Raji (cell line): ENCODE results near the gene ANKDD1B.

Experiments used
- POLR2A ChIP-seq: IDR thresholded peaks from 2 replicates; pipeline ENCODE4 v1.6.1; 2011; ENCODE audit warnings: low read depth, low read length, control low read depth; ENCODE audit not compliant: insufficient read depth

ANKDD1B gene

GRCh38 chr5:75717082-75717922, 106.0 kb downstream of the ANKDD1B start, which contains the start of gene POC5:
Gene POC5, minus strand, starts transcription at chr5:75717437. Its CDS starts 4,500 bp downstream, at chr5:75712937.
- TF ChIP-seq POLR2A, result peak; percentile 98

- TF ChIP-seq POLR2A, result no peak
Measured at GRCh38 chr5:75720882-75721281, 109.6 kb downstream of the ANKDD1B start.
